ENCODE measurements around the gene MESD.

DNA sequence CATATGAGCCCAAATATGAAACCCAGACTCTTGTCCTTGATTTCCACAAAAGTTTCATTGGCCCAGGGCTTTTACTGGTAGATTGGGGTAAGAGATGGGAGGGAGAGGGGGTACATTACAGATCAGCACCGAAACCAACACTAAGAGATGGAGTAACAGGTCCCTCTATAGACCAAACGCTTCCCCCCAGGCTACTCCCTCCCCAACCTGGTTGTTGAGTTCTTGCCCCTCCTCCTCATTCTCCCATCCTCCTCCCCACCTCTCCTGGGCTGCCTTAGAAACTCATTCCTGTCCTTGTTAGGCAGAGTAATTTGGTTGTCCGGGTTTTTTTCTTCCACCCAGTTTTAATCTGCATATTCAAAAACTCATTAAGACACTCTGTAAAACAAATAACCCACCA lies 74.1 kb downstream of the MESD start:
- no peak for TF ChIP-seq POLR2AphosphoS5 (IDR thresholded peaks at IDR 0.05)
- TF ChIP-seq, protein P1, sequence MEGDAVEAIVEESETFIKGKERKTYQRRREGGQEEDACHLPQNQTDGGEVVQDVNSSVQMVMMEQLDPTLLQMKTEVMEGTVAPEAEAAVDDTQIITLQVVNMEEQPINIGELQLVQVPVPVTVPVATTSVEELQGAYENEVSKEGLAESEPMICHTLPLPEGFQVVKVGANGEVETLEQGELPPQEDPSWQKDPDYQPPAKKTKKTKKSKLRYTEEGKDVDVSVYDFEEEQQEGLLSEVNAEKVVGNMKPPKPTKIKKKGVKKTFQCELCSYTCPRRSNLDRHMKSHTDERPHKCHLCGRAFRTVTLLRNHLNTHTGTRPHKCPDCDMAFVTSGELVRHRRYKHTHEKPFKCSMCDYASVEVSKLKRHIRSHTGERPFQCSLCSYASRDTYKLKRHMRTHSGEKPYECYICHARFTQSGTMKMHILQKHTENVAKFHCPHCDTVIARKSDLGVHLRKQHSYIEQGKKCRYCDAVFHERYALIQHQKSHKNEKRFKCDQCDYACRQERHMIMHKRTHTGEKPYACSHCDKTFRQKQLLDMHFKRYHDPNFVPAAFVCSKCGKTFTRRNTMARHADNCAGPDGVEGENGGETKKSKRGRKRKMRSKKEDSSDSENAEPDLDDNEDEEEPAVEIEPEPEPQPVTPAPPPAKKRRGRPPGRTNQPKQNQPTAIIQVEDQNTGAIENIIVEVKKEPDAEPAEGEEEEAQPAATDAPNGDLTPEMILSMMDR (IDR thresholded peaks at IDR 0.05): no peak
